ENCODE results near the gene SERINC2. TPM values are rescaled to one million over a fixed set of nuclear protein-coding genes. Genes with fewer than 3 reads are reported as not detected.

Gene SERINC2
- total RNA-seq, 1 experiment from 2014 or later: 67.7 TPM

GRCh38 chr1:31399976-31400375, 13.0 kb upstream of the SERINC2 start:
- no peaks in the 10 kb centered on the region for H3K27me3 Mint-ChIP-seq (ENCODE audit: unreplicated experiment)
- no peak overlapping the region for H3K4me3 Mint-ChIP-seq (ENCODE audit: low read depth, unreplicated experiment)
- no peaks in the 10 kb centered on the region for H3K36me3 Mint-ChIP-seq (ENCODE audit: insufficient read depth, unreplicated experiment)
- CTCF ChIA-PET: interaction anchor here (0.6 kb wide), 1 partner anchor 15 kb away, joined by 4 read pairs; no protein-coding TSS in a partner anchor
- TF ChIP-seq CTCF (IDR thresholded peaks at IDR 0.05; ENCODE audit: unreplicated experiment): no peak
- DNase-seq: no peak
- peaks cover 19% of the 10 kb centered on the region for H3K4me1 Mint-ChIP-seq (ENCODE audit: low read depth, unreplicated experiment)
- no TSS peak for BruUV-seq (replicated peaks)
- no peak overlapping the region for H3K27ac Mint-ChIP-seq (ENCODE audit: unreplicated experiment)
- no peaks in the 10 kb centered on the region for H3K9me3 Mint-ChIP-seq (ENCODE audit: low read depth, unreplicated experiment)
- intact Hi-C loops (cut with micrococcal nuclease; ENCODE audit: unreplicated experiment): no loop called here

GRCh38 chr1:31400393-31400792, 12.6 kb upstream of the SERINC2 start:
- no peak overlapping the region for H3K27ac Mint-ChIP-seq (ENCODE audit: unreplicated experiment)
- no peaks in the 10 kb centered on the region for H3K36me3 Mint-ChIP-seq (ENCODE audit: insufficient read depth, unreplicated experiment)
- H3K27me3 Mint-ChIP-seq (ENCODE audit: unreplicated experiment): no peaks in the 10 kb centered on the region
- no peak for DNase-seq
- H3K4me3 Mint-ChIP-seq (ENCODE audit: low read depth, unreplicated experiment): no peak overlapping the region
- no peaks in the 10 kb centered on the region for H3K9me3 Mint-ChIP-seq (ENCODE audit: low read depth, unreplicated experiment)
- CTCF ChIA-PET: no interaction called here
- peaks cover 14% of the 10 kb centered on the region for H3K4me1 Mint-ChIP-seq (ENCODE audit: low read depth, unreplicated experiment)
- intact Hi-C loops (cut with micrococcal nuclease; ENCODE audit: unreplicated experiment): no loop called here
- BruUV-seq (replicated peaks): no TSS peak
- no peak for TF ChIP-seq CTCF (IDR thresholded peaks at IDR 0.05; ENCODE audit: unreplicated experiment)

- Mint-ChIP-seq H3K4me3 (ENCODE audit: low read depth, unreplicated experiment) (no peak overlapping the region), H3K36me3 (ENCODE audit: insufficient read depth, unreplicated experiment) (no peaks in the 10 kb centered on the region), H3K27me3 (ENCODE audit: unreplicated experiment) (no peaks in the 10 kb centered on the region), H3K9me3 (ENCODE audit: low read depth, unreplicated experiment) (no peaks in the 10 kb centered on the region), H3K27ac (ENCODE audit: unreplicated experiment) (no peak overlapping the region), H3K4me1 (ENCODE audit: low read depth, unreplicated experiment) (peaks cover 13% of the 10 kb centered on the region)
- intact Hi-C loops (cut with micrococcal nuclease; ENCODE audit: unreplicated experiment): no loop called here
- BruUV-seq (replicated peaks): no TSS peak
- DNase-seq: no peak
- CTCF ChIA-PET: no interaction called here
- no peak for TF ChIP-seq CTCF (IDR thresholded peaks at IDR 0.05; ENCODE audit: unreplicated experiment)
Measured at GRCh38 chr1:31401241-31401640, 11.8 kb upstream of the SERINC2 start.

GRCh38 chr1:31405578-31406245, 7.3 kb upstream of the SERINC2 start:
- TF ChIP-seq CTCF (IDR thresholded peaks at IDR 0.05; ENCODE audit: unreplicated experiment): no peak
- Mint-ChIP-seq H3K27me3 (ENCODE audit: unreplicated experiment) (peaks cover 30% of the 10 kb centered on the region), H3K4me3 (ENCODE audit: low read depth, unreplicated experiment) (no peak overlapping the region), H3K36me3 (ENCODE audit: insufficient read depth, unreplicated experiment) (no peaks in the 10 kb centered on the region), H3K9me3 (ENCODE audit: low read depth, unreplicated experiment) (no peaks in the 10 kb centered on the region), H3K27ac (ENCODE audit: unreplicated experiment) (no peak overlapping the region), H3K4me1 (ENCODE audit: low read depth, unreplicated experiment) (no peaks in the 10 kb centered on the region)
- no TSS peak for BruUV-seq (replicated peaks)
- intact Hi-C loops (cut with micrococcal nuclease; ENCODE audit: unreplicated experiment): no loop called here
- no peak for DNase-seq
- CTCF ChIA-PET: no interaction called here
